HUES6 (cell line): Measurements from ENCODE around the gene RASAL2.
"Not testable (repeated sequence)": the region's sequence is repeated elsewhere in the genome, so short reads cannot be mapped to it uniquely, and the experiment has no call there.

ENCODE experiments used
- H3K27ac ChIP-seq: 2 replicates; pipeline ENCODE4 v1.7.0; 2013; ENCODE audit warnings: low read depth, mild to moderate bottlenecking, low read length, inconsistent platforms
- H3K27me3 ChIP-seq: 2 replicates; pipeline ENCODE4 v1.6.1; 2013; ENCODE audit warnings: low read length; ENCODE audit not compliant: control insufficient read depth, insufficient read depth
- H3K36me3 ChIP-seq: 2 replicates; pipeline ENCODE4 v1.6.1; 2013; ENCODE audit warnings: low read length; ENCODE audit not compliant: control insufficient read depth, insufficient read depth
- H3K4me1 ChIP-seq: 2 replicates; pipeline ENCODE4 v1.6.1; 2013; ENCODE audit warnings: low read length; ENCODE audit not compliant: control insufficient read depth, insufficient read depth
- H3K4me3 ChIP-seq: 2 replicates; pipeline ENCODE4 v1.5.1; 2013; ENCODE audit warnings: low read depth, low read length
- H3K9ac ChIP-seq: one replicate; pipeline ENCODE4 v1.6.1; 2013; ENCODE audit warnings: mild to moderate bottlenecking, low read length
- H3K9me3 ChIP-seq: 2 replicates; pipeline ENCODE4 v1.6.1; 2013; ENCODE audit warnings: low read depth, low read length; ENCODE audit not compliant: control insufficient read depth, insufficient read depth

RASAL2 gene

DNA sequence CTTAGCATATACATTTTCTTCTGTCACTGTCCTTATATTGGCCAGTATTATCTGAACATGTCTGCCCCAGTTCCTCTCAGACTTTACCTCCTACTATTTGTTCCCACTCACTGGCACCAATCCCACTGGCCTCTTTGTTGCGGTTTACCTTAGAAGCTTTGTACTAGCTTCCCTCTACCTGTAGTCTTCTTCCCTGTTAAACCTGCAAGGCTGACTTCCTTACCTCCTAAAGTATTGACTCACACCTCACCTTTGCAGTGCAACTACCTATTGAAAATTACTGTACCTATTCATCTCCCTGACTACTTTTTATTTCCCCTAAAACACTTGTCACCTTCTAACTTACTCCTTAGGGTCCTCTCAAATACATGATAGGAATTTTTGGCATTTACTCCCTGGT, 291.8 kb downstream of the RASAL2 start:
- no peak overlapping the region for H3K4me3 ChIP-seq
- no peak overlapping the region for H3K27ac ChIP-seq
- H3K4me1 ChIP-seq: no peaks in the 10 kb centered on the region
- no peaks in the 10 kb centered on the region for H3K36me3 ChIP-seq
- H3K9me3 ChIP-seq: no peaks in the 10 kb centered on the region
- no peak overlapping the region for H3K9ac ChIP-seq
- no peaks in the 10 kb centered on the region for H3K27me3 ChIP-seq

DNA sequence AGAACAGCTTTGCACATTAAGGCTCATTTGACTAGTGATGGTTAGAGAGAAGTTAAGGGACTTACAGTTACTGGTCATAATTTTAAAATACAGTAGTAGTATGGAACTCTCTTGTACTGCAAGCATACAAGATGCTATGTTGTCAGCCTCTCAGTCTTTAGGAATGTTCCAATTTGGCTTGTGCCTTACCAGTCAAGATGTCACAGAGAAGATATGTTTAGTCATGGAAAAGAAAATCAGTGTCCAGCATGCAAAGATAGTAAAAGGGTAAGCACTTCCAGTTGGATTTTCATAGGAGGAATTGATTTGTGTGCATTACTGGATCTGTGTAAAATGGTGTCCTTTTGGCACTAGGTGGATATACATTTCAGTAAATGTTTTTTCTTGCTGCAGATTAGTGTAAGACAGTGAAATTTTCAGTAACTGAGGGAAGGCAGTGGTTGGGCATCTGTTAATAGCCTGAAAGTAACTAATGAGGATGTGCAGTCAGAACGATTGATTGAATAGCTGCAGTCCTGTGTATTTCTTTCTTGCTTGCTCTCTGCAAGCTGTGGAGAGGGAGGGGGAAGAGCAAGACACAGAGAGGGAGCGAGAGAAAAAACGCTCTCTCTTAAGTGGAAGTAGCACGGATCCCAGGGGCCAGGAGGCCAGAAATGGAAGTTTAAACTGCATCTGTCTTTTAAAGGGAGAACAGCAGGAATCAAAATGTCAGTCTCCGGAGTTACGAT, 294.7 kb downstream of the RASAL2 start:
- H3K27me3 ChIP-seq: no peaks in the 10 kb centered on the region
- H3K9me3 ChIP-seq: no peaks in the 10 kb centered on the region
- H3K4me1 ChIP-seq: no peaks in the 10 kb centered on the region
- H3K36me3 ChIP-seq: no peaks in the 10 kb centered on the region
- no peak overlapping the region for H3K27ac ChIP-seq
- H3K9ac ChIP-seq: no peak overlapping the region
- H3K4me3 ChIP-seq: no peak overlapping the region

DNA sequence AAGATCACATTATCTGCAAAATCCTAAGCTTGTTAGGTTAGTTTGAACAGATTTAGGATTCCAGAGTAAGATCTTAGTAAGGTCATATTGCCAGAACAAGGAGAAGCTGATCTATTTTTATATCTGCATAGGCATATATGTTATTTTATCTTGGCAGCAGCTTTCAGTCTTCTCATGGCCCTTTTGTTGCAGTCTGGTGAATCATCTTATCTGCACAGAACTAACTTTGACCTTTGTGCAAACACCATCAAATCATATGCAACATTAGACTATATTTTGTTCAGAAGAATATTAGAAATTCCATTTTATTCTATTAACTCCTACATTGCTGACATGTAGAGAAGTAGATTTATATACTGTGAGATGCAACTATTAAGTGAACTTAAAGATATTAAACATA, 295.5 kb downstream of the RASAL2 start:
- no peak overlapping the region for H3K9ac ChIP-seq
- H3K36me3 ChIP-seq: no peaks in the 10 kb centered on the region
- no peak overlapping the region for H3K27ac ChIP-seq
- H3K4me3 ChIP-seq: no peak overlapping the region
- no peaks in the 10 kb centered on the region for H3K9me3 ChIP-seq
- no peaks in the 10 kb centered on the region for H3K27me3 ChIP-seq
- H3K4me1 ChIP-seq: no peaks in the 10 kb centered on the region

DNA sequence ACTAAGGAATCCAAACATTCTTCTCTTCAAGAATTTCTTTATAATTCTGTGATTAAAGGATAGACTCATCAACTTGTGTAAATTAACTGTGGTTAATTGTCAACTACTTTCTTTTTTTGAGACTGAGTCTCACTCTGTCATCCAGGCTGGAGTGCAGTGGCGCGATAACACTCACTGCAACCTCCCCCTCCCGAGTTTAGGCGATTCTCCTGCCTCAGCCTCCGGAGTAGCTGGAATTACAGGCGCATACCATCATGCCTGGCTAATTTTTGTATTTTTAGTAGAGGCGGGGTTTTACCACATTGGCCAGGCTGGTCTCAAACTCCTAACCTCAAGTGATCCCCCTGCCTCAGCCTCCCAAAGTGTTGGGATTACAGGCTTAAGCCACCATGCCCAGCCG, 296.4 kb downstream of the RASAL2 start:
- H3K27me3 ChIP-seq, H3K36me3 ChIP-seq, H3K4me1 ChIP-seq, H3K4me3 ChIP-seq, H3K27ac ChIP-seq, H3K9me3 ChIP-seq, H3K9ac ChIP-seq: not testable (repeated sequence)

DNA sequence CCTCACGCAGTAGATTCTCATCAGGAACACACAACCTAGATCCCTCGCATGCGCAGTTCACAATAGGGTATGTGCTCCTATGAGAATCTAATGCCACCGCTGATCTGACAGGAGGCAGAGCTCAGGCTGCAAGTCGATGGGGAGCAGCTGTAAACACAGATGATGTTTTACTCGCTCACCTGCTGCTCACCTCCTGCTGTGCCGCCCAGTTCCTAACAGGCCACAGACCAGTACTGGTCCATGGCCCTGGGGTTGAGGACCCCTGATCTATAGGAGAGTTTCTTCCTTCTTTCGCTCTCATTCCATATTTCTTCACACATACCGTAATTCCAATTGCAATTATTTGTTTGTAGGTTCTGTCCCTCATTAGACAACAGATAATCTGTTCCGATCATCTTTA, 299.5 kb downstream of the RASAL2 start:
- Histone ChIP-seq H3K4me1 (no peaks in the 10 kb centered on the region), H3K9me3 (no peaks in the 10 kb centered on the region), H3K36me3 (no peaks in the 10 kb centered on the region), H3K27ac (no peak overlapping the region), H3K27me3 (no peaks in the 10 kb centered on the region), H3K9ac (no peak overlapping the region), H3K4me3 (no peak overlapping the region)

DNA sequence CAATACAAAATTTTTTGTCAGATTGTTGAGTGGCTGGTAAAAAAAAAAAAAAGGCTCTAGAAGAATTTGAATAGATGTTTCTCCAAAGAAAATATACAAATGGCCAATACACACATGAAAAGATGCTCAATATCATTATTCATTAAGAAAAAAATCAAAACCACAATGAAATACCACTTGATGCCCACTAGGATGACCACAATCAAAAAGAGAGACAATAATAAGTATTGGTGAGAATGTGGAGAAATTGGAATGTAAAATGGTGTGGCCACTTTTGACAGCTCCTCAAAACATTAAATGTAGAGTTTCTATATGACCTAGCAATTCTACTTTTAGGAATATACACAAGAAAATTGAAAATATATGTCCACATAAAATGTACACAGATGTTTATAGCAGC, 302.9 kb downstream of the RASAL2 start:
- Histone ChIP-seq H3K4me1 (peaks cover 6% of the 10 kb centered on the region; the same call in 1 of the 2 replicates), H3K27me3 (no peaks in the 10 kb centered on the region), H3K9me3 (no peaks in the 10 kb centered on the region), H3K4me3 (no peak overlapping the region), H3K36me3 (no peaks in the 10 kb centered on the region), H3K27ac (no peak overlapping the region), H3K9ac (no peak overlapping the region)

DNA sequence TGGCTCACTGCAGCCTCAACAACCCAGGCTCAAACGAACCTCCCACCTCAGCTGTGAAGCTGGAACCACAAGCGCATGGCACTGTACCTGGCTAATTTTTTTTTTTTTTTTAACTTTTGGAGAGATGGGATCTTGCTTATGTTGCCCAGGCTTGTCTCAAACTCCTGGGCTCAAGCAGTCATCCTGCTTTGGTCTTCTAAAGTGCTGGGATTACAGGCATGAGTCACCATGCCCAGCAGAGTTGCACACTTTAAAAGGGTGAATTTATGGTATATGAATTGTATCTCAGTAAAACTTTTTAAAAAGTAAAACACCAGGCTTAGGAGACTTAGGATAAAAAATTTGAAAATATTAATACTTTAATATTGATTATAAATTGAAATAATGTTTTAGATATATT, 303.8 kb downstream of the RASAL2 start:
- H3K27ac ChIP-seq: no peak overlapping the region
- H3K9ac ChIP-seq: no peak overlapping the region
- no peaks in the 10 kb centered on the region for H3K36me3 ChIP-seq
- H3K4me3 ChIP-seq: no peak overlapping the region
- no peaks in the 10 kb centered on the region for H3K9me3 ChIP-seq
- peaks cover 6% of the 10 kb centered on the region; the same call in 1 of the 2 replicates for H3K4me1 ChIP-seq
- no peaks in the 10 kb centered on the region for H3K27me3 ChIP-seq

DNA sequence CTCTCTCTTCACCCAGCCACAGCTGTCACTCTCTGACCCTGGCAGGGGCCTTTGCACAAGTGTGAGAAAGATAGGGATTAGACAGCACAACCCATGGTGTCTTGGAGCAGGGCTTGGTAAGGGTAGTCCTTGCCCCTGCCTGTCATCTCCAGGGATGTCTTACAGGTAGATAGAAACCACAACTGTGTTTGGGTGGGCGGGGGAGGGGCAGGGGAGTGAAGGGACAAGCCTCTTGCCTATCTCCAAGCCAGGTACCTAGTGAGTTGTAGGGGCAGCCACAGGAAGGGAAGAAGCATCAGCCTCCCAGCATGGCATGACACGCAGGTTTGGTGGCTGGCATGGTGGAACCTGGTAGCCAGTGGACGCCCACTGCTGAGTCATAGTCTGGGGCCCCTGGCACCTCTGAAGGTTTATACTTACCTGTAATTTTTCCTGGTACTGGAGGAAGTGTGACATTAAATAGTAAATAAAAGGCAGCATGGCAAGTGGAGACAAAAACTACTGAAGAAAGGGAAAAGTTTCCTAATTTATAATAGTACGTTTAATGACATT, 305.3 kb downstream of the RASAL2 start:
- no peaks in the 10 kb centered on the region for H3K27me3 ChIP-seq
- no peak overlapping the region for H3K27ac ChIP-seq
- no peaks in the 10 kb centered on the region for H3K9me3 ChIP-seq
- no peak overlapping the region for H3K9ac ChIP-seq
- no peaks in the 10 kb centered on the region for H3K36me3 ChIP-seq
- H3K4me1 ChIP-seq: peaks cover 6% of the 10 kb centered on the region; the same call in 1 of the 2 replicates
- no peak overlapping the region for H3K4me3 ChIP-seq

DNA sequence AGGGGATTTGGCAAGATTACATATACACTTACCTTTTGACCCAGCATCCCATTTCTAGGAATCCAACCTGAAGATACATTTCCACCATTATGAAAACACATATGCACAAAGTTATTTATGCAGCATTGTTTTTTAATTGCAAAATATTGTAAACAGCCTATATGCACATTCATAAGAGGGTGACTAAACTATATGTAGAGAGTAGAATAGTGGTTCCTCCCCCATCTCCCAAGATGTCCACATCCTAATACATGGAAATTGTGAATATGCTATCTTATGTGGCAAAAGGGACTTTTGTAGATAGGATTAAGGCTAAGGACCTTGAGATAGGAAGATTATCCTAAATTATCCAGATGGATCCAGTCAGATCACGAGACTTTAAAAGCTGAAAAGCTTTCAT, 311.2 kb downstream of the RASAL2 start:
- no peak overlapping the region for H3K9ac ChIP-seq
- no peak overlapping the region for H3K27ac ChIP-seq
- no peaks in the 10 kb centered on the region for H3K4me1 ChIP-seq
- H3K4me3 ChIP-seq: no peak overlapping the region
- H3K27me3 ChIP-seq: no peaks in the 10 kb centered on the region
- H3K9me3 ChIP-seq: 0 out of 2 replicates have a peak, but pooled peaks cover 3% of the 10 kb centered on the region
- H3K36me3 ChIP-seq: no peaks in the 10 kb centered on the region

DNA sequence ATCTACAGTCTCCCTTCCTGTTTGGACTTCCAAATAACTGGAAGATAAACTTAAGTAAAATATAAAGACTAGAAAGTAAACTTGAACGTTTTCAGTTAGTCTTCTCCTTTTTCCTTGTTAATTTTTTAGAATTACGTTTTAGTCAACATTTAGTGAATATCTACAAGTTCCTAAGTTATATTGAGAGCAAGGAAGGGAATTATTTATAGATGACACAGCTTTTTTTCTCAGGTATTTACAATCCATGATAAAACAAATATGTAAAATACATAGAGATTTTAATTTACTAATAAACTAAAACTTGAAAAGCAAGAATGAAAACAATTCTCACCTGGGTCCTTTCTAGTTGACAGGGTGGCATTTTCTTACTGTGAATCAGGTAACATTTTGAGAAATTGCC, 313.3 kb downstream of the RASAL2 start:
- H3K9me3 ChIP-seq: 0 out of 2 replicates have a peak, but pooled peaks cover 3% of the 10 kb centered on the region
- H3K27ac ChIP-seq: no peak overlapping the region

DNA sequence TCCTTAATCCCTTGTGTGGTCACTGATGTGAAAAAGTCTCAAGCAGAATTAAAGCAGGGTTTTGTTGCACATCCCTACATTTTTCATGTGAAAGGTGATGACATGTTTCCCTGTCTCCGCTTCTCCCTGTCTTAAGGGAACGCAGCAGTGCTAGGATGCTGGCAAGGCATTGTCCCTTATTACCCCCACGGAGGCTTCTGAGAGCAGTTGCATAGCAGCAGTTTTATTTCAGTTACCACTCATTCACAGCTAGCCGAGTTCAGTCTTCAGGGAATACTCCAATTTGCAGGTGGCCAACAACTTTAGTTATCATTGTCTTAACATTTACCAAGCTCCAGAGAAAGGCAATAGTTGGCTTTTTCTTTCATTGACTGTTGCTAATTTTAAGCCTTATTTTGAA, 313.8 kb downstream of the RASAL2 start:
- Histone ChIP-seq H3K36me3 (no peaks in the 10 kb centered on the region), H3K27me3 (no peaks in the 10 kb centered on the region), H3K4me3 (no peak overlapping the region), H3K9ac (no peak overlapping the region), H3K4me1 (no peaks in the 10 kb centered on the region), H3K9me3 (0 out of 2 replicates have a peak, but pooled peaks cover 3% of the 10 kb centered on the region), H3K27ac (no peak overlapping the region)

More for the DNA sequence above, 313.3 kb downstream of the RASAL2 start:
- no peaks in the 10 kb centered on the region for H3K4me1 ChIP-seq
- no peaks in the 10 kb centered on the region for H3K27me3 ChIP-seq
- no peaks in the 10 kb centered on the region for H3K36me3 ChIP-seq
- H3K4me3 ChIP-seq: no peak overlapping the region
- H3K9ac ChIP-seq: no peak overlapping the region
